DOHH2 (cell line): ENCODE results near the gene ANKRD22.

Experiments
- H3F3A ChIP-seq: fragments of 200-600 bp; sonication (generic), shearing (Covaris generic); 2 replicates; pipeline ENCODE4 v1.6.0; 2016; ENCODE audit warnings: antibody characterized with exemption, mild to moderate bottlenecking; ENCODE audit not compliant: control insufficient read depth, insufficient read depth
- H3K27ac ChIP-seq: fragments of 200-600 bp; sonication (generic); 2 replicates; pipeline ENCODE4 v1.5.1; 2014; ENCODE audit warnings: low read depth, mild to moderate bottlenecking, low read length, moderate library complexity
- H3K27me3 ChIP-seq: fragments of 200-600 bp; sonication (generic); 2 replicates; pipeline ENCODE4 v1.6.1; 2014; ENCODE audit warnings: mild to moderate bottlenecking, low read length, mixed read lengths; ENCODE audit not compliant: control insufficient read depth
- H3K36me3 ChIP-seq: fragments of 200-600 bp; sonication (generic); 2 replicates; pipeline ENCODE4 v1.6.1; 2014; ENCODE audit warnings: mild to moderate bottlenecking, low read length, moderate library complexity, mixed read lengths; ENCODE audit not compliant: control insufficient read depth
- H3K4me1 ChIP-seq: fragments of 200-600 bp; sonication (generic); 2 replicates; pipeline ENCODE4 v1.6.1; 2014; ENCODE audit warnings: mild to moderate bottlenecking, low read length, mixed read lengths; ENCODE audit not compliant: control insufficient read depth
- H3K4me2 ChIP-seq: fragments of 200-600 bp; sonication (generic); 2 replicates; pipeline ENCODE4 v1.6.0; 2014; ENCODE audit warnings: mild to moderate bottlenecking, low read length, moderate library complexity
- H3K4me3 ChIP-seq: fragments of 200-600 bp; sonication (generic); 2 replicates; pipeline ENCODE4 v1.5.1; 2014; ENCODE audit warnings: mild to moderate bottlenecking, low read length, mixed read lengths
- H3K79me2 ChIP-seq: fragments of 200-600 bp; sonication (generic); 2 replicates; pipeline ENCODE4 v1.6.1; 2014; ENCODE audit warnings: mild to moderate bottlenecking, low read length, mixed read lengths; ENCODE audit not compliant: control insufficient read depth
- H3K9me2 ChIP-seq: fragments of 200-600 bp; sonication (generic); replicated peaks from 2 replicates; pipeline ENCODE4 v1.6.1; 2014; ENCODE audit warnings: mild to moderate bottlenecking, low read length, mixed read lengths; ENCODE audit not compliant: control insufficient read depth
- H3K9me3 ChIP-seq: fragments of 200-600 bp; sonication (generic); 2 replicates; pipeline ENCODE4 v1.6.1; 2014; ENCODE audit warnings: antibody characterized with exemption, low read length, mixed read lengths; ENCODE audit not compliant: control insufficient read depth, insufficient read depth
- H4K20me1 ChIP-seq: fragments of 200-600 bp; sonication (generic); 2 replicates; pipeline ENCODE4 v1.6.0; 2014; ENCODE audit warnings: low read depth, mild to moderate bottlenecking, antibody characterized with exemption, low read length, moderate library complexity; ENCODE audit not compliant: control insufficient read depth, insufficient read depth
- CTCF ChIP-seq: fragments of 200-600 bp; sonication (generic); IDR thresholded peaks from one replicate; pipeline ENCODE4 v1.5.1; 2014; ENCODE audit warnings: antibody characterized with exemption, mild to moderate bottlenecking, low read depth, low read length; ENCODE audit not compliant: poor library complexity, severe bottlenecking
- EZH2phosphoT487 ChIP-seq: fragments of 200-600 bp; sonication (generic); IDR thresholded peaks from 2 replicates; pipeline ENCODE4 v1.6.1; 2017; ENCODE audit warnings: borderline replicate concordance, mild to moderate bottlenecking, antibody characterized with exemption, low read length, moderate library complexity, mixed read lengths

ANKRD22 gene

DNA sequence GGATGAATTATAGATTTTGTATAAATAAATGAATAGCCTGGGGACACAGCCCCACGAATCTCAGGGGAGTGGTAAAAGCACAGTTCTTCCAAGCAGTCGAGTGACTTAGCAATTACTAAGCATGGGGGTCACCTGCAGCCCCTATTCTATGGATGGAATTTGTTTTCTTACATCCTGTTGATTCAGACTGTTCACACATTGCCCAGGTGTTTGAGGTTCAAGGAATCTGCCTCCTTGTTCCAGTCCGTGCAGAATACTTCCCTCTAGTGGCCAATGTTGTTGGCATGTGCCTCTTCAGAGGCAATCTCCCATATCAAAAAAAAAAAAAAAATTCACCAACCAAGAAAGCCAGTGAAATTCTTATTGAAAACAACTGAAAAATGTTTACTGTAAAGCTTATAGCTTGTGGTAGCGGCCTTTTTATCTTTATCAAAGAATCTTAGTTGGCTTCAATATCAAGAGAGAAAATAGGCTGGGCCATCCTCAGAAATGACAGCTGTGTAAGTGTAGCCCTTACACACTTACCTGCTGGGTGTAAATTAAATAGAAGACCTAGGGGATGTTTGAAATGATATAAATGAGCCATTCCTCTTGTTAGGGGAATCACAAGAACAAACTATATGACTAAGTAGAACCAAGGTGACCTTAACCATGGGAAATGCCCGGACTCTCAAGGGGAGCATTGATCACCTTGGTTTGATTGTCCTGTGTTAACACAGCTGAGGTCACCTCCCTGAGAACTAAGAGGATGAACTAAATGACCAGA is 41.3 kb downstream of the ANKRD22 start:
- no peaks in the 10 kb centered on the region for H3F3A ChIP-seq
- TF ChIP-seq EZH2phosphoT487 (no peak), CTCF (peak; percentile 79)
- no peaks in the 10 kb centered on the region for H4K20me1 ChIP-seq
- no peaks in the 10 kb centered on the region for H3K36me3 ChIP-seq
- H3K27me3 ChIP-seq: peaks cover 15% of the 10 kb centered on the region
- no peaks in the 10 kb centered on the region for H3K9me2 ChIP-seq
- no peaks in the 10 kb centered on the region for H3K79me2 ChIP-seq
- H3K4me1 ChIP-seq: no peaks in the 10 kb centered on the region
- H3K27ac ChIP-seq: no peak overlapping the region
- no peaks in the 10 kb centered on the region for H3K9me3 ChIP-seq
- H3K4me3 ChIP-seq: no peak overlapping the region
- H3K4me2 ChIP-seq: no peak overlapping the region

DNA sequence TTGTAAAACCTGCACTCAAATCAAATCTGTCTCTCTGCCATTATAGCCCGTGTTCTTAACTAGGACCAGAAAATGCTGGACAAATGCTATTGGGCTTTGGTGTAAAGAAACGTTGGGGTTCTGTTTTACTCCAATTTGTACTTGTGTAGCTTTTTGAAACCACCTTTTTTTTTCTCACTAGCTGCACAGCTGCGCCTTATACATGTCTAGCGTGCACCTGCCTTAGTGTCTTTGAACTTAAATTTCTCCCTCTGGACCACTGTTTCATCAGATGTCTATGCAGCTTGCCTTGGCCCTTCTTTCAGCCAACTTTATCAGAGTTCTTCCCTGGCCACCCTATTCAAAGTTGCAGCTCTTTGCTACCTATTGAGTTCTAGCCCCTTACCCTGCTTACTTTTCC is 42.0 kb downstream of the ANKRD22 start:
- no peaks in the 10 kb centered on the region for H3K9me3 ChIP-seq
- H4K20me1 ChIP-seq: no peaks in the 10 kb centered on the region
- H3K4me1 ChIP-seq: no peaks in the 10 kb centered on the region
- no peak overlapping the region for H3K4me2 ChIP-seq
- H3K27ac ChIP-seq: no peak overlapping the region
- peaks cover 15% of the 10 kb centered on the region for H3K27me3 ChIP-seq
- H3F3A ChIP-seq: no peaks in the 10 kb centered on the region
- TF ChIP-seq EZH2phosphoT487 (no peak), CTCF (no peak)
- no peaks in the 10 kb centered on the region for H3K79me2 ChIP-seq
- H3K4me3 ChIP-seq: no peak overlapping the region
- H3K36me3 ChIP-seq: no peaks in the 10 kb centered on the region
- no peaks in the 10 kb centered on the region for H3K9me2 ChIP-seq

DNA sequence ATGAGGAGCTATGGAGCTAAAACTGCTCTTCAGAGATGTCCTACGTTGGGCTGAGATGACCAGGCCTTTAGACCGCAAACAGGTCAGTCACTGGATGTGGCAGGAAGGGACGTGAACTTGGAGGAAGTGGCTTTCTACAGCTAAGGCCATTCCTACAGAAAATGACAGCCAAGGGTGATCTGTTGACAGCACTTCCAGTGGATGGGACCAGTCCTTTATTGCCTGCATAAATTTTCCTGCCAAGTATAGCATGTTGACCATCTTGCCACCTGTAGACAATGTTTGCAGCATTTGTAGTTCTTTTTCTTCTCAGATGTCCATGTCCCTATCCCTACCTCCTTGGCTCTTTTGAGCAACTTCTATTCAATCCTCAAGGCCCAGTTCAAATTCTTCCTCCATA is 45.7 kb downstream of the ANKRD22 start:
- no peak for TF ChIP-seq CTCF
- TF ChIP-seq EZH2phosphoT487: no peak
- H3K4me3 ChIP-seq: no peak overlapping the region
- H4K20me1 ChIP-seq: no peaks in the 10 kb centered on the region
- no peaks in the 10 kb centered on the region for H3K36me3 ChIP-seq
- H3F3A ChIP-seq: no peaks in the 10 kb centered on the region
- H3K4me2 ChIP-seq: no peak overlapping the region
- H3K27me3 ChIP-seq: peaks cover 12% of the 10 kb centered on the region
- H3K9me2 ChIP-seq: no peaks in the 10 kb centered on the region
- no peaks in the 10 kb centered on the region for H3K4me1 ChIP-seq
- no peaks in the 10 kb centered on the region for H3K79me2 ChIP-seq
- no peak overlapping the region for H3K27ac ChIP-seq
- no peaks in the 10 kb centered on the region for H3K9me3 ChIP-seq
